ENCODE data around the gene CPNE9. TPM values are rescaled to one million over a fixed set of nuclear protein-coding genes. Genes with fewer than 3 reads are reported as not detected.

The CPNE9 gene, protein sequence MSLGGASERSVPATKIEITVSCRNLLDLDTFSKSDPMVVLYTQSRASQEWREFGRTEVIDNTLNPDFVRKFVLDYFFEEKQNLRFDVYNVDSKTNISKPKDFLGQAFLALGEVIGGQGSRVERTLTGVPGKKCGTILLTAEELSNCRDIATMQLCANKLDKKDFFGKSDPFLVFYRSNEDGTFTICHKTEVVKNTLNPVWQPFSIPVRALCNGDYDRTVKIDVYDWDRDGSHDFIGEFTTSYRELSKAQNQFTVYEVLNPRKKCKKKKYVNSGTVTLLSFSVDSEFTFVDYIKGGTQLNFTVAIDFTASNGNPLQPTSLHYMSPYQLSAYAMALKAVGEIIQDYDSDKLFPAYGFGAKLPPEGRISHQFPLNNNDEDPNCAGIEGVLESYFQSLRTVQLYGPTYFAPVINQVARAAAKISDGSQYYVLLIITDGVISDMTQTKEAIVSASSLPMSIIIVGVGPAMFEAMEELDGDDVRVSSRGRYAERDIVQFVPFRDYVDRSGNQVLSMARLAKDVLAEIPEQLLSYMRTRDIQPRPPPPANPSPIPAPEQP
- 0.26 TPM in 1 of 2 replicates, not detected in the other for total RNA-seq
- long read RNA-seq: 0 reads

DNA sequence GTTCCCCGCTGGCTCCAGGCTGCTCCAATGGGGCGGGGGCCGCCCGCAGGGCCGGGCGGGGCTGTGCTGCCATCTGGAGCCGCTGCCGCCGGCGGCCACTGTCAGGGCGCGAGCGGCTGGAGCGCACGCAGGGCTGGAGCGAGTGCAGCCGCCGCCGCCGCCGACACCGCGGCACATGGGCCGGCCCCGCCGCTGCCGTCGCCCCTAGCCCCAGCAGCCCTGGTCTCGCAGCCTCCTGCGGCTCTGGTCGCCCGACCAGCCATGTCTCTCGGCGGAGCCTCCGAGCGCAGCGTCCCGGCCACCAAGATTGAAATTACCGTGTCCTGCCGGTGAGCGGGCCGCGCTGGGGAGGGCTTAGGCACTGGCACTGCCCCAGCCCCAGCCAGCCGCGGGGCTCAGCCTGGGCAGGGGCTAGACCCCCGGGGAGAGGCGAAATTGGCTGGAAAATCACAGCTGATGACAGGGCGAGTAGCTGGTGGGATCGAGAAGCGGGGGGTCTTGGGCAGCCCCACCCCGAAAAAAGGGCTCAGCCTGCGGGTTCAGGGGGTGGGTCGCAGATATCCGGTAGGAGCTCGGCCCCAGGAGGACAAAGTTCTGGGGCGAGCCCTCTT, at the start of gene CPNE9:
CPNE9 (plus strand) TSS at position 98 of the 611 bp plus-strand sequence; CDS start at position 262, 164 bp downstream.
- DNase-seq (ENCODE audit: extremely low spot score, unreplicated experiment): no peak
- Mint-ChIP-seq H3K4me1 (ENCODE audit: unreplicated experiment) (peaks cover 14% of the 10 kb centered on the region), H3K27ac (ENCODE audit: unreplicated experiment) (no peak within 1 kb of the TSS), H3K36me3 (ENCODE audit: unreplicated experiment) (peaks cover 5% of the 10 kb centered on the region), H3K4me3 (ENCODE audit: unreplicated experiment) (peak within 1 kb of the TSS; percentile 62), H3K9me3 (ENCODE audit: unreplicated experiment) (no peaks in the 10 kb centered on the region), H3K27me3 (ENCODE audit: unreplicated experiment) (peaks cover 24% of the 10 kb centered on the region)
- TF ChIP-seq, protein P1, sequence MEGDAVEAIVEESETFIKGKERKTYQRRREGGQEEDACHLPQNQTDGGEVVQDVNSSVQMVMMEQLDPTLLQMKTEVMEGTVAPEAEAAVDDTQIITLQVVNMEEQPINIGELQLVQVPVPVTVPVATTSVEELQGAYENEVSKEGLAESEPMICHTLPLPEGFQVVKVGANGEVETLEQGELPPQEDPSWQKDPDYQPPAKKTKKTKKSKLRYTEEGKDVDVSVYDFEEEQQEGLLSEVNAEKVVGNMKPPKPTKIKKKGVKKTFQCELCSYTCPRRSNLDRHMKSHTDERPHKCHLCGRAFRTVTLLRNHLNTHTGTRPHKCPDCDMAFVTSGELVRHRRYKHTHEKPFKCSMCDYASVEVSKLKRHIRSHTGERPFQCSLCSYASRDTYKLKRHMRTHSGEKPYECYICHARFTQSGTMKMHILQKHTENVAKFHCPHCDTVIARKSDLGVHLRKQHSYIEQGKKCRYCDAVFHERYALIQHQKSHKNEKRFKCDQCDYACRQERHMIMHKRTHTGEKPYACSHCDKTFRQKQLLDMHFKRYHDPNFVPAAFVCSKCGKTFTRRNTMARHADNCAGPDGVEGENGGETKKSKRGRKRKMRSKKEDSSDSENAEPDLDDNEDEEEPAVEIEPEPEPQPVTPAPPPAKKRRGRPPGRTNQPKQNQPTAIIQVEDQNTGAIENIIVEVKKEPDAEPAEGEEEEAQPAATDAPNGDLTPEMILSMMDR (IDR thresholded peaks at IDR 0.05): no peak

- H3K4me1 Mint-ChIP-seq (ENCODE audit: unreplicated experiment): no peaks in the 10 kb centered on the region
- no peaks in the 10 kb centered on the region for H3K9me3 Mint-ChIP-seq (ENCODE audit: unreplicated experiment)
- H3K36me3 Mint-ChIP-seq (ENCODE audit: unreplicated experiment): peaks cover 43% of the 10 kb centered on the region
- no peaks in the 10 kb centered on the region for H3K27me3 Mint-ChIP-seq (ENCODE audit: unreplicated experiment)
- DNase-seq (ENCODE audit: extremely low spot score, unreplicated experiment): no peak
- H3K27ac Mint-ChIP-seq (ENCODE audit: unreplicated experiment): no peak overlapping the region
- TF ChIP-seq, protein P1 (IDR thresholded peaks at IDR 0.05): no peak
- no peak overlapping the region for H3K4me3 Mint-ChIP-seq (ENCODE audit: unreplicated experiment)
These were observed 43.8 kb upstream of the CPNE9 start for GRCh38 chr3:9659849-9660248.

- Mint-ChIP-seq H3K27me3 (ENCODE audit: unreplicated experiment) (no peaks in the 10 kb centered on the region), H3K36me3 (ENCODE audit: unreplicated experiment) (peaks cover 44% of the 10 kb centered on the region), H3K4me3 (ENCODE audit: unreplicated experiment) (no peak overlapping the region), H3K4me1 (ENCODE audit: unreplicated experiment) (no peaks in the 10 kb centered on the region), H3K9me3 (ENCODE audit: unreplicated experiment) (no peaks in the 10 kb centered on the region), H3K27ac (ENCODE audit: unreplicated experiment) (no peak overlapping the region)
- DNase-seq (ENCODE audit: extremely low spot score, unreplicated experiment): no peak
- TF ChIP-seq, protein P1 (IDR thresholded peaks at IDR 0.05): no peak
These were observed 42.7 kb upstream of the CPNE9 start for GRCh38 chr3:9660972-9661371.

DNA sequence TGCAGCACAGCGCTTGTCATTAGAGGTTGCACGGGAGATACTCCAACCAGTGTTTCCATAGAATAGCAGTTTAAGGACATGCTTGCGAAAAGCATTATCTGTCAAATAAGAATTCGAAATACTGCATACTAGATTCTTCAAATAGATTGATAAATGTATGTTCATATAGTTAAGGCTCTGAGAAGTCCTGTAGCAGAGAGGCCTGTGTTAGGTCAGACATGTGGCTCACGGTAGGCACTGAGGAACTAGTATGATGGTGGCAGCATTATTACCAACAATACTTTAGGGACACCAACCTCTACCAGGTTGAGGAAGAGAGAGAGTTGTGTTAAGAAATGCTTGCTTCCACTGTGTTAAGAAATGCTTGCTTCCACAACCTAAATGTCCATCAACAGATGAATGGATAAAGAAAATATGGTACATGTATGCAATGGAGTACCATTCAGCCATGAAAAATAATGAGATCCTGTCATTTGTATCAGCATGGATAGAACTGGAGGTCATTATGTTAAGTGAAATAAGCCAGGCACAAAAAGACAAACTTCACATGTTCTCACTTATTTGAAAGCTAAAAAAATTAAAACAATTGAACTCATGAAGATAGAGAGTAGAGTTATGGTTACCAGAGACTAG, 39.4 kb upstream of the CPNE9 start:
- Mint-ChIP-seq H3K36me3 (ENCODE audit: unreplicated experiment) (peaks cover 50% of the 10 kb centered on the region), H3K27ac (ENCODE audit: unreplicated experiment) (no peak overlapping the region), H3K4me1 (ENCODE audit: unreplicated experiment) (no peaks in the 10 kb centered on the region), H3K27me3 (ENCODE audit: unreplicated experiment) (no peaks in the 10 kb centered on the region), H3K9me3 (ENCODE audit: unreplicated experiment) (no peaks in the 10 kb centered on the region), H3K4me3 (ENCODE audit: unreplicated experiment) (no peak overlapping the region)
- DNase-seq (ENCODE audit: extremely low spot score, unreplicated experiment): no peak
- TF ChIP-seq, protein P1 (IDR thresholded peaks at IDR 0.05): no peak

Measured in osteocyte (in vitro differentiated cells).